COLO668 (cell line): Measurements from ENCODE around the gene WDR70.
A peak's percentile ranks its signal among the peaks of the same experiment; 100 is the strongest.
"Not testable (repeated sequence)": the region's sequence is repeated elsewhere in the genome, so short reads cannot be mapped to it uniquely, and the experiment has no call there.

ENCODE experiments used
- DNase-seq: peaks from one replicate; lab custom pipeline; 2025; ENCODE audit not compliant: unreplicated experiment; lab: John Stamatoyannopoulos, UW

The WDR70 gene

DNA sequence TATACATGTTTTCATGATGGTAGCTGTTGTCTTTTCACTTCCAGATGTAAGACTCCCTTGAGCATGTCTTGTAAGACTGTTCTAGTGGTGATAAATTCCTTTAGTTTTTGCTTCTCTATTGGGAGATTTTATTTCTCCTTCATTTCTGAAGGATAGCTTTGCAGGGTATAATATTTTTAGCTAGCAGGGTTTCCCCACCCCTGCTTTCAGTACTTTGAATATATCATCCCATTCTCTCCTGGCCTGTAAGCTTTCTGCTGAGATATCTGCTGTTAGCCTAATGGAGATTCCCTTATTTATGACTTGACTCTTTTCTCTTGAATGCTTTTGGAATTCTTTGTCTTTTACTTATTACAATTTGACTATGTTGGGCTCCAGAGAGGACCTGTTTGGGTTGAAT lies 249.8 kb downstream of the WDR70 start:
- no peak for DNase-seq

DNA sequence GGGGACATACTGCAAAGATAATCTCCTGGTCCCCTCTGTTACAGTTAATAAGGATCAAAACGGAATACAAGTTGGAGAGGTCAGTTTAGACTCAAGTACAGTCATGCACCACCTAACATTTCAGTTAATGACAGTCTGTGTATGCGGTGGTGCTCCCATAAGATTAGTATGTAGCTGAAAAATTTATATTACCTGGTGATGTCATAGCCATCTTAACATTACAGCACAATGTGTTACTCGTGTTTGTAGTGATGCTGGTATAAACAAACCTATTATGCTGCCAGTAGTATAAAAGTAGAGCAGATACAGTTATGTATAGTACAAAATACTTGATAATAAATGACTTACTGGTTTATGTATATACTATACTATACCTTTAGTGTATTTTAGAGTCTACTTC lies 252.8 kb downstream of the WDR70 start:
- no peak for DNase-seq

DNA sequence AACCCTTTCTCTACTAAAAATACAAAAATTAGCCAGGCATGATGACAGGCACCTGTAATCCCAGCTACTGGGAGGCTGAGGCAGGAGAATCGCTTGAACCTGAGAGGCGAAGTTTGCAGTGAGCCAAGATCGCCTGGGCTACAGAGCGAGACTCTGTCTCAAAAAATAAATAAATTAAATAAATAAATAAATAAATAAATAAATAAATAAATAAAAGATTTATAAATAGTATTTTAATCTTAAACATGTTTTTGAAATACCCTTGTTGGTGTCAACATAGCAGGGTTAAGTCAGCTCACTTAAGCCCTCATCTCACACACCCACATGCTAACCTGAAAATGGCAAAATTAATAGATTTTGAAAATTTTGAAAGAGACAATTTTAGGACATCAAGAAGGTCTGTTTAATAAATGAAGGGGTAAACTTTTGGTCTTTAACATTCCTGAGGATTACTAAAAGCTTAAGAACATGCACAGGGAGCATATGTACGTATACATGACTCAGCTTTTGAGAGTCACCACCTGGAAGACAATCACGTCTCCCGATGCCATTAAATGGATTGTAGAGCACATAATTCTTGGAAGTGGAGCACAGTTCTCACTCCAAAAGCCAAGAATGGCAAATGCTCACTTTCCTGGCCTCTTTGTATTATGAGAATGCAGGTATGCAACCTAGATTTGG lies 258.2 kb downstream of the WDR70 start:
- no peak for DNase-seq

DNA sequence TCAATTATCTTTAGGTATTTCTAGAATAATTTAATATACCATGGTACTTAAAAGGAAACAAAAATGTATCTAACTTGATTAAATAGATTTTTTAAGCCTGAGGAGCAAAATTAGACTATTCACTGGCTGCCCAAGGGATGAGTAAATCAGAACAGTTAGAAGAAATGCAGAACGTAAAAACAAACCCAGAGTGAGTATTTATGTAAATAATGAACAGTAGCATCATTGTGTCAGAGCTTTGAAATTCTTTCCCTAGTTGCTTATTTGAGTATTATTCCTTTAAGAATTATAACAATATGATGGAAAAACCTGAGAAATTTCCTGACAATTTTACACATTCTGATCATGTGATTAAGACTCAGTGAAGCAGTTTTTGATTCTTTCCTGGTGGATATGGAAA lies 259.8 kb downstream of the WDR70 start:
- DNase-seq, result no peak

DNA sequence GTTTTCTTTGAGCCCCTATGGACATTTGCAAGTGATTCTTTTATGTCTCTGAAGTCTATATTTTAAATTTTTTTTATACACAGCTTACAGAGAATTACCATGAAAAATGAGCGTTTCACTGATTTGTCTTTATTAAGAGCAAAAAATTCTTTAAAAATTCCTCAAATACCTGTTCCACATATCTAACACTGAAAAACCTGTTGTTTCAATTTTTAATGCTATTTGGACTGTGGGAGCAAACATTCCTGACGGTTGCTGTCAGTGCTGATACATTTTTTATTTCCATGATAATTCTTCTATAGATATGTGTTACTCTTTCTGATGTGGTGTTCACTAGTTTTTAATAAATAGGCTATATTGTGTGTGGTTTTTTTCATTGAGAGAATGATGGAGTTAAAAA lies 261.0 kb downstream of the WDR70 start:
- no peak for DNase-seq

DNA sequence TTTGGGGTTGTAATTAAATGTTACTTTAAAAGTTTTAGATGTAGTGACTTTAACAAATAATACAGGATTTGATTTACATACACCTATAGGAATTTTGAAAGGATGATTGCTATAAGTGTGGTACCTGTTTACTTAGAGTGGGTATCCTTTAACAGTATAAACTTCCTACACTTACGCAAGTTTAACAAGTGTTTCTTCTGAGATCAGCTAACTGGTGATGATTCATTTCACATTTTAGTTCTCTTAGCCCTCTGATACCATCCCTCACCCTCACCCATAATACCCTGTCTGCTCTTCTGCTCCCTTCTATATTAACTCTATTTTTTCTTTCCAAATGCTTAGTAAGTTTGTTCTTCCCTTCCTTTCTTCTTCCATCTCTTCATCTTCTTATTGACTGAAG lies 262.8 kb downstream of the WDR70 start:
- no peak for DNase-seq

DNA sequence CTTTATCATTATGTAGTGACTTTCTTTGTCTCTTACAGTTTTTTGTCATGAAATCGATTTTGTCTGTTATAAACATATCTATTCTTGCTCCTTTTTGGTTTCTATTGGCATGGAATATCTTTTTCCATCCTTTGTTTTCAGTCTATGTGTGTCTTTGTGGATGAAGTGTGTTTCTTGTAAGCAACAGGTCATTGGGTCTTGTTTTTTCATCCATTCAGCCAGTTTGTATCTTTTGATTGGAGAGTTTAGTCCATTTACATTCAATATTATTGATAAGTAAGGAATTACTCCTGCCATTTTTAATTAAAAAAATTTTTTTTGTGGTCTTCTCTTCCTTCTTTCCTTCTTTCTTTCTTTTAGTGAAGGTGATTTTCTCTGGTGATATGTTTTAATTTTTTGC lies 266.6 kb downstream of the WDR70 start:
- no peak for DNase-seq

DNA sequence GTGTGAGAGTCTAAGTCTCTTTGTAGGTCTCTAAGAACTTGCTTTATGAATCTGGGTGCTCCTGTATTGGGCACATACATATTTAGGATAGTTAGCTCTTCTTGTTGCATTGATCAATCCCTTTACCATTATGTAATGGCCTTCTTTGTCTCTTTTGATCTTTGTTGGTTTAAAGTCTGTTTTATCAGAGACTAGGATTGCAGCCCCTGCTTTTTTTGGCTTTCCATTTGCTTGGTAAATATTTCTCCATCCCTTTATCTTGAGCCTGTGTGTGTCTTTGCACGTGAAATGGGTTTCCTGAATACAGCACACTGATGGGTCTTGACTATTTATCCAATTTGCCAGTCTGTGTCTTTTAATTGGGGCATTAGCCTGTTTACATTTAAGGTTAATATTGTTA lies 275.4 kb downstream of the WDR70 start:
- DNase-seq, result not testable (repeated sequence)

DNA sequence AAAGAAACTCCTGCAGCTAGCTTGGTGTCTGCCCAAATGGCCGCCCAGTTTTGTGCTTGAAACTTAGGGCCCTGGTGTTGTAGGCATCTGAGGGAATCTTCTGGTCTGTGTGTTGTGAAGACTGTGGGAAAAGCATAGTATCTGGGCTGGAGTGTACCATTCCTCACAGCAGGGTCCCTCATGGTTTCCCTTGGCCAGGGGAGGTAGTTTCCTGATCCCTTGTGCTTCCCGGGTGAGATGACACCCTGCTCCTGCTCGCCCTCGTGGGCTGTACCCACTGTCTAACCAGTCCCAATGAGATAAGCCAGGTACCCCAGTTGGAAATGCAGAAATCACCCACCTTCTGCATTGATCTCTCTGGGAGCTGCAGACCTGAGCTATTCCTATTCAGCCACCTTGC lies 277.9 kb downstream of the WDR70 start:
- no peak for DNase-seq

DNA sequence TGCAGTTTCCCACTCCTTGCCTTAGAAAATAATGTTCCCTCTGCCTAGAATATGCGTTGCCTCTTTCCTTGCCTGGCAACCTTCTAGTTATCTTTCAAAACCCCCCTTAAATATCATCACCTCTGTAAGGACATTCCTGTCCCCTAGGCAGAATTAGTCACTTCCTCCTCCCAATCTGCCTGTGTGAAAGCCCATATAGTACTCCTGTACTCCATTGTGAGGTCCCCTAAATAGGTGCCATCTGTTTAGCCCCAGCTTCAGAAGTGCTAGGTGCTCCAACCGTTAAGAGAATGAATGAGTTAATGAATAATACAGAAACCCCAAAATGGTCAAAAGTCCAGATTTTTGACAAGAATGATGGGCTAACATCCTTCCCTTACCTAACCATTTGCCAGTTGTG lies 279.3 kb downstream of the WDR70 start:
- no peak for DNase-seq

DNA sequence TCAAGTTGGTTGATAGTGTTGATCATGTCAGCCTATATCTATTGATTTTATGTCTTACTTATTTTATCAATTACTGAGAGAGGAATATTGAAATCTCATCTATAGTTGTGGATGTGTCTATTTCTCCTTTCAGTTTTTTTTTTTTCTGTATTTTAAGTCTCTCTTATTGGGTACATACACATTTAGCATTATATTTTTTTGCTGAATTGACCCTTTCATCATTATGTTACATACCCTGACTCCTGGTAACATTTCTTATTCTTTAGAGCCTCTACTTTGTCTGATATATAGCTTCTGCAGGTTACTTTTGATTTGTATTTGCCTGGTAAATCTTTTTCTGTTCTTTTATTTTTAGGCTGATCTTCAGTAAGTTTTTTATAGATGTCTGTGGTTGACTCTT lies 281.2 kb downstream of the WDR70 start:
- DNase-seq, result no peak

DNA sequence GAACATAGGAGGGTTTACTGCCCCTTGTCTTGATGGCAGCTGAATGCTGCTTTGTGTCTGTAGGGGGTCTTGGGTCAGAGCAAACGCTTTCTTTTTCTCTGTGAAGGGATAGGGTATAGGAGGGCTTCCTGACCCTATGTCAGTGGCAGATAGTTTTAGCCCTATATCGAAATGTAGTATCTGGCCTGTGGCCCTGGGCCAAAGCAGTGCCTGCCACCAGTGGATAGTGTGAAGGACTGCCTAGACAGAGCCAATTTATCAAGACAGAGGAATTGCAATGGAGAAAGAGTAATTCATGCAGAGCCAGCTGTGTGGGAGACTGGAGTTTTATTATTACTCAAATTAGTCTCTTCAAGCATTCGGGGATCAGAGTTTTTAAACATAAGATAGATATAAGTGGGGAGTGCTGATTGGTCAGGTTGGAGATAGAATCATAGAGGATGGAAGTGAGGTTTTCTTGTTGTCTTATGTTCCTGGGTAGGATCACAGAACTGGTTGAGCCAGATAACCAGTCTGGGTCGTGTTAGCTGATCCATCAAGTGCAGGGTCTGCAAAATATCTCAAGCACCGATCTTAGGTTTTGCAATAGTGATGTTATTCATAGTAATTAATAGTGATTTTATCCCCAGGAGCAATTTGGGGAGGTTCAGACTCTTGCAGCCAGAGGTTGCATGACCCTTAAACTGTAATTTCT lies 282.3 kb downstream of the WDR70 start:
- DNase-seq, result no peak

DNA sequence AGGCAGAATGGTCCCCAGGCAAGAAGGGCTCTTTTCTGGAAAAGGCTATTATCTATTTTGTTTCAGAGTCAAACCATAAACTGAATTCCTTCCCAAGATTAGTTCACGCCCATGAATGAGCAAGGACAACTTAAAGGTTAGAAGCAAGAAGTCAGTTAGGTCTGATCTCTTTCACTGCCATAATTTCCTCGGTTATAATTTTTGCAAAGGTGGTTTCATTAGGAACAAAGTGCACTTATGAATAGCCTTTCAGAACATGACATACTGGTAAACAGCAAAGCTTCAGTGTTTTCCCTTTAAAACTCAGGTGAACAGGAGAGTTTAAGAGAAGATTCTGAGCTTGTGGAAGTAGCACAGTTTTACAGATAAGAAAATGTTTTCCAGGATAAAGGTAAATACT lies 282.8 kb downstream of the WDR70 start:
- no peak for DNase-seq

DNA sequence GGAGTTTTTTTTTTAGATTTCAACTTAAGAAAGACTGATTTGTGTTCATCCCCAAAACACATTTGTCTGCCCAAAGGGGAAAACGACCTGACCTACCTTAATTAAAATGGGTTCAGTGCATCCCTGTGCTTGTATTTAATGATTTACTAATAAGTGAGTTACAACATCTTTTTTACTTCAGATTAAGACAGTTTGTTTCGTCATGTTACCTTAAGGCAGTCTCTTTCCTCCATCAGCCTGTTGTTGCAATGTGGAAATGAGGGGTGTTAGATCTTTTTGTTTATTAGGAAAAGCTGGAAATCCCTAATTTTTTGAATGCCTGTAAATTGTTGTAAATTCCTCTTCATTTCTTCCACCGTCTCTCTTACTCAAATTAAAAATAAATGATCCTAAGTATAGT lies 283.2 kb downstream of the WDR70 start:
- no peak for DNase-seq

DNA sequence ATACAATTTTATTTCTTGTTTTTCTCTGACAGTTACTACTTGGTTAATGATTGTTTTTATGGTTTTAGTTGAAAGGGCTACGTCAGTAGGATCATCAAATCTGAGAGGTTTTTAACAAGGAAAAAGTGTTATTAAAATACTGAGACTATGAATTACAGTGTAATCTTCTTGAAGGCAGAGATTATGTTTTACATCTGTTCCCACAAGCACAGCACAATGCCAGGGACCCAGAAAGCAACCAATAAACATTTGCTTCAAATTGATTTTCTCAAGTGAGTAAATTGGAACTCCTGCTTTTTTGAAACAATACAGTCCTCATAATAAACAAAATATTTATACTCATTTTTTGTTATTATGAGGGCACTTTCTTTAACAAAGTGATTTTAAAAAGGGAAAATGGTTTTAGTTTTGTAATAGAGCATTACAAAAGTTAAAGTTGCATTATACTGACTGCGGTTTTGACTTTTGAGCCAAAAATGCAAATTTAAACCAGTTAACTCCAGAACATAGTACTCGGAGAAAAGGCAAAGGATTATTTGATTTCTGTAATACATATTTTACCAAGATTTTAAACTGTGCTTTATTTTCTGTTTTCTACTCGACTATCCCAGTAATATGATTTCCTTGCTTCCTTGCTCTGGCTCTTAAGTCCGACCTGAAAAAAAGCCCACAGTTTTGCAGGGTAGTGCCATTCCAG lies 283.8 kb downstream of the WDR70 start:
- DNase-seq, result no peak

DNA sequence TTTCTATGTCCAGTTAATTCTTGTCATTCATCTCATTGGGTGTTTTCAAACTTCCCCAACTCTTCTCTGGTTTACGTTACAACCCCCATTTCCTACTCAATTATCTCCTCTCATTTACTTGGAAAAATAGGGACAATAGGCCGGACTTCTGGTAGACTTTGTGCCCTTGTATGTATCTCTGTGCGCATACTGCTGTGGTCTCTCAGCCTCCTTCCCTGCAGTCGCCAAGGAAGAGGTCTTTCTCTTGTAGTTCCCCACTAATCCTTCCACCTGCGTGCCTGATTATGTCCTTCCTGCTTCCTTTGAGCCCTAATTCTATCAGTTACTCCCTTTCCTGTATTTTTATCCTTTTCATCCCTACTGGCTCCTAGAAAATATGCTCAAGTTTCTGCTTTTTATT lies 284.4 kb downstream of the WDR70 start:
- DNase-seq, result no peak

DNA sequence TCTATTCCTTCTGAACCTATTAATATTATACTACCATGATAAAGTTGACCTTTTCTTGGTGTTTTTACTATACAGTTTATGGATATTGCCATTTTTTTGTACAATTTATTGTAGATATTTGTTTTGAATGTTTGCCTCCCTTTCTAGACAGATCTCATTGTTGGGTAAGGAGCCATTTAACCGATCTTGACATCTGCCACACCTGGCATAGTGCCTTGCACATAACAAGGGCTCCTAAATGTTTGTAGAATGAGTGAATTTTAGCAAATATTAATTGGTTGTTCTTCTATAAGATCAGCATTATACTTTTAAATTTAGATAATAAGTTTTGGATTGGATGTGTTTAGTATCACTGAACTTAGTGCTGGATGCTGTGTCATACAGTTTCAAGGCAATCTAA lies 285.4 kb downstream of the WDR70 start:
- DNase-seq, result no peak

DNA sequence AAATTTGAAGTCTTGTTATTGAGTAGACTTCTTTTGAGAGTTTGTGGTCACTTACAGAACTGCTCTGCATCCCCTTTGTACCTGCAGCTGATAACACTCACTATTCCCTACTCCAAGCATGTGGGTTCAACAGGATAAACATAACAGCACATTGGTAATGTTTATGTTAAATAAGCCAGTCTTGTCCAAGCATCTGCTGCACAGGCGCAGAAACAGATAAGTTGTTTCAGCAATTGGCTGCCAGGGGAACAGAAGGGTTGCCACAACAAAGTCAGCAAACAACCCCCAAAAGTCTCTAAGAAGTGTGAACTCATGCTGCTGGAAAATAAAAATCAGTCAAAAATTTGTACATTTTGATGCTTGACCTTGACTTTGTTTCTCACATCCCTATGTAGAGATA lies 286.2 kb downstream of the WDR70 start:
- no peak for DNase-seq

DNA sequence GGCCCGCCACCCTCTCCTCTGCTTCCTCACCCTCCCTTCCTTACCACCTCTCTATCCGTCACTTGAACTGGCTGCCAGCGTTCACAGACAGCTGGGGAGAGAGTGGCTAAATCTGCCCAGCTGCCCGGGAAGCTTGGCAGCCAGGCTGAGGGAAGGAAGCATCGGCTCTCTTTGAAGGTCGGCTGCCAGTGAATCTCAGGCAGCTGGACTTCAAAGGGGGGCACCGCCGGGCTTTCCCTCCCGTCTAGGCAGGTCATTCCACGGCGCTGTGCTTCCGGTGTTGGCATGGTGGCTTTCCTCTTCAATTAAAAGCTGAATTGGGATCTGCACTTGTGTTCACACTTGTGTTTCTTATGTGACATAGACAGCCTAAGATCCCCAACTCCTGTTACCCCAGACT lies 286.8 kb downstream of the WDR70 start:
- no peak for DNase-seq

DNA sequence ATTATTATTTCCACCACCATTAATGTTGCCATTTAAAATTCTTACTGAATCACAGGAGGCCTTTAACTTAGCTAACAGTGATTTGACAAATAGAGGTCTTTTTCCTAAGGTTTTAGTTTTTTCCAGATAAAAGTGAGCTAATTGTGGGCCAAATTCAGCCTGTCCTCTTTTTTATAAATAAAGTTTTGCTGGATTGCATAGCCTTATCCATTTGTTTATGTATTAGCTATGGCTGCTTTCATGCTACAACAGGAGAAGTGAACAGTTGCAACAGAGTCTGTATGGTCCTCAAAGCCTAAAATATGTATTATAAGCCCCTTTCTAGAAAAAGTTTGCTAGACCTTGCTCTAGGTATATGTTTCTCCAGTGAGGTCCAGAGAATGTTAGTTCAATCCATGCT lies 288.3 kb downstream of the WDR70 start:
- DNase-seq, result no peak

DNA sequence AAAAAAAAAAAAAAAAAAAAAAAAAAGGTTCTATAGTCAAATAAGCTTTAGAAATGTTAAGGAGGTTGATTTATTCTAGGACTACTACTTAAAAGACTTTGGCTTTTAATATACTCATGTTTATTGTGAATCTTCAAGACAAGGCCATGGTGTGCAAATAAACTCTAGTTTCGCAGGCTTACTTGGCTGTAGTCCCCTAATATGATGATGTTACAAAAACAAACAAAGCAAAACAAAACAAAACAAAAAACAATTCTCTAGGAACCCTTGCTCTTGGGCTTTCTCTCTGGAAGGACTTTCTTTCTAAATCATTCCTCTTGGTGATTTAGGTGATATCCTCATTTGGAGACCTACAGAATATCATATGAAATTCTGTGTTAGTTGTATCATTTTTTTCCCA lies 288.7 kb downstream of the WDR70 start:
- no peak for DNase-seq

DNA sequence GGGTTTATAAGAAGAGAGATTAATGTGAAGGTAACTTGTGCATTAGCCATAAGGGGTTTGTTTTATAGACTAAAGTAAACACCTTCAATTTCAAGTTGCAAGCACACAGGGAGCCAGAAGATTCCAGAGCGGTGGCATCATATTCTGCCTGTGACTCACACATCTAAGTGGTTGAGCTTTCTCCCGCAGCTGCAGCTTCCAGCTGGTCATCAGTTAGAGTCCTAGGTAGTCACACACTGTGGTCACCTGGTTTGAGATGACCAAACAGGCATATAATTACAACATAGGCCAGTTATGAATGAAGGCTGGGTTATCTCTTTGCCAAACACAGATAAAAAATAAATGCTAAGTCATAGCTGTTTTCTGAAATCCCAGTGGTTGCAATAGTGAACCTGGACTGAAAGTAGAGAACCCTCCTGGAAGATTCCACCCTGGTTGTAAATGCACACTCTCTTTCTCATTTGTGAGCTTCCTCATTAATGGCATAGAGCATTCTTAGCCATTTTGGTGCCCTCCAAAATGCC lies 289.5 kb downstream of the WDR70 start:
- peak; percentile 83 for DNase-seq
